HG03439 (cell line): Measurements from ENCODE around the gene RIN1.
"Not testable (repeated sequence)": the region's sequence is repeated elsewhere in the genome, so short reads cannot be mapped to it uniquely, and the experiment has no call there.

Experiments used
- ATAC-seq: cut with Tn5 transposase; IDR thresholded peaks from one replicate; pipeline ENCODE4 v1.9.1; 2021; ENCODE audit warnings: mild to moderate bottlenecking, moderate library complexity; ENCODE audit not compliant: unreplicated experiment

Gene RIN1

DNA sequence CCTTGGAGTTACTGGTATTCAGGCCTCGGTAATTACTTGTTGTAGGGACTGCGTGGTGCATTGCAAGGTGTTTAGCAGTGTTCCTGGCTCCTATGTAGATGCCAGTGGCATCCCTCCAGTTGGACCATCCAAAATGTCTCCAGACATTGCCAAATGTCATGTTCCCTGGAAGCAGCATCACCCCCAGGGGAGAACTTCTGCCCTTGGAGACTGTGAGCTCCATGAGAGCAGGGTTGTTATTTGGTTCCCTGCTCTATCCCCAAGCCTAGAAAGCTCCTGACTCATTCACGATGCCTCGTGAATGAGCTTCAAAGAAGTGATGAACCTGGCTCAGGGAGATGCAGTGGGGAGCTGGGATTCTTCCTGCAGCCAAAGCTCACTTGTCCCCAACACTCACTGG, 14.6 kb downstream of the RIN1 start:
- ATAC-seq: no peak

- ATAC-seq: not testable (repeated sequence)
These were observed 15.5 kb downstream of the RIN1 start for GRCh38 chr11:66320748-66321147.

DNA sequence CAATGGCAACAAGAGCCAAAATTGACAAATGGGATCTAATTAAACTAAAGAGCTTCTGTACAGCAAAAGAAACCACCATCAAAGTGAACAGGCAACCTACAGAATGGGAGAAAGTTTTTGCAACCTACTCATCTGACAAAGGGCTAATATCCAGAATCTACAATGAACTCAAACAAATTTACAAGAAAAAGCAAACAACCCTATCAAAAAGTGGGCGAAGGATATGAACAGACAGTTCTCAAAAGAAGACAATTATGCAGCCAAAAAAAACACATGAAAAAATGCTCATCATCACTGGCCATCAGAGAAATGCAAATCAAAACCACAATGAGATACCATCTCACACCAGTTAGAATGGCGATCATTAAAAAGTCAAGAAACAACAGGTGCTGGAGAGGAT, 15.9 kb downstream of the RIN1 start:
- ATAC-seq: not testable (repeated sequence)

DNA sequence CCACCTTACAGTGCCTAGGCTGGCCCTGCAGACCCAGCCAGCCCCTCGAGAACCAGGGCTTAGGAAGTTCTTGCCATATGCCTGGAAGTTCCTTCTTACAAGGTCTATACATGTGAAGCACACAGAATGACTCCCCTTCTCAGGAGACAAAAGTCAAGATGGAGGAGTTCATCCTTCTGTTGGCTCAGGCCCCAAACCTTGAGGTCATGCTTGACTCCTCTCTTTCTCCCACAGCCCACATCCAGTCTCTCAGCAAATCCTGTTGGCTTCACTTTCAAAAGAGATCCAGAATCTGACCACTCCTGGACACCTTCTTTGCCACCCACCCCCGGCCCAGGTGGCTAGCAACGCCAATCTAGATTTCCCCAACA, 17.6 kb downstream of the RIN1 start:
- ATAC-seq: no peak

DNA sequence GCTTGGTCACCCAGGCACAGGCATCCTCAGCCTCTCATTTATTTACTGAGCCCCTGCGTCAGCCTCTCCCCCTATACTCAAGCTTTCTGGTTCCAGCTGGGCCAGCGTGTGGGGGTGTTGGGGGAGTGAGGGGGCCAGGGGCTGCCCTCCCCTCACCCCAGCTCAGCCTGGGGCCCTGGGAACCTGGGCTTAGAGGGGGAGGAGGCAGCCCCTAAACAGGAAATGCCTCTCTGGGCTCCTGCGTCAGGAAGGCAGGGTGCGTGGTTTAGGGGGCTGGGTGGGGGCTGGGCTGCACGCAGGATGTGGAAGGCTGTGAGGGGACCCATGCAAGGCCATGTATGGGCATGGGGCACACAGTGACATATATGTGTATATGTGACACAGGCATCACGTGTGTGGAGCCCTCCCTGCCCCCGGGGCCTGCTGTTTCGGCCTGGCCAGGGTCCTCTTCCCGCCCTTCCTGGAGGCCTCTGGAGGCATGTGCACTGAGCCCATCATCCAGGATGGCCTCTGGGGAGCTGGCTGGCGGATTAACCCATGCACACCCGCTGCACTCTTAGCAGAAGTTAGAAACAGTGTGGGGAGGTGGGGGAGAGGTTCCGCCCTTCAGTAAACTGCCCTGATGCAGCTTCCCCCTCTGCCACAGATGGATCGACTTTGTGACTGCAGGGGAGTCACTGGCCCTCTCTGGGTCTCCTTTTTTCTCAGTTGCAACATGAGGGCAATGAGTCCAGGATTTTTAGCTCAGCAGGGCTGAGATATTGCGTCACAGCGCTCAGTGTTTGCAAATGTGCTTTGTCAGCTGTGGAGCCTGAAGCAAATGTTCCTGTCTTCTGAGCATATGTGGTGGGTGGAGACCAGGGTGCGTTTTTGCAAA, 18.3 kb downstream of the RIN1 start:
- ATAC-seq: no peak

GRCh38 chr11:66317322-66317722, 18.9 kb downstream of the RIN1 start:
- ATAC-seq: no peak

DNA sequence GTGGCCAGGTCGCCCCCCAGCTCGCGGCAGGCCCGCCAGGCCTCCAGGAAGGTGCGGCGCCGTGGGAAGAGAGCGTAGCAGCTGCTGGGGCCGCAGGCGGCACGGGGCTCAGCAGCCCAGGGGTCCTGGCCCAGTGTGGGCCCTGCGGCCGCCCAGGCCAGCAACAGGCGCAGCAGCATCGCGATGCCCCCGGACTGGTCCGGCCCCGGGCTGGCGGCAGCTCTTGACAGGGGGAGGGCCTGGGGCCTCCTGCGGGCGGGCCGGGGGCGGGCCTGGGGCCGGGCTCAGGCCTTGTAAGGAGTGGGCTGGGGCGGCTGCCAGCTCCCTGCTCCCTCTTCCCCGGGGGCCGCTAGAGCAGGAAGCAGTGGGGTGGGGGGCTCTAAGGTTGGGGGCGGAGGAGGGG, 19.4 kb downstream of the RIN1 start, which contains the start of gene CD248:
CD248 (minus strand) TSS at position 196 of the 403 bp plus-strand sequence; CDS start at position 179, 17 bp downstream.
- ATAC-seq: no peak

DNA sequence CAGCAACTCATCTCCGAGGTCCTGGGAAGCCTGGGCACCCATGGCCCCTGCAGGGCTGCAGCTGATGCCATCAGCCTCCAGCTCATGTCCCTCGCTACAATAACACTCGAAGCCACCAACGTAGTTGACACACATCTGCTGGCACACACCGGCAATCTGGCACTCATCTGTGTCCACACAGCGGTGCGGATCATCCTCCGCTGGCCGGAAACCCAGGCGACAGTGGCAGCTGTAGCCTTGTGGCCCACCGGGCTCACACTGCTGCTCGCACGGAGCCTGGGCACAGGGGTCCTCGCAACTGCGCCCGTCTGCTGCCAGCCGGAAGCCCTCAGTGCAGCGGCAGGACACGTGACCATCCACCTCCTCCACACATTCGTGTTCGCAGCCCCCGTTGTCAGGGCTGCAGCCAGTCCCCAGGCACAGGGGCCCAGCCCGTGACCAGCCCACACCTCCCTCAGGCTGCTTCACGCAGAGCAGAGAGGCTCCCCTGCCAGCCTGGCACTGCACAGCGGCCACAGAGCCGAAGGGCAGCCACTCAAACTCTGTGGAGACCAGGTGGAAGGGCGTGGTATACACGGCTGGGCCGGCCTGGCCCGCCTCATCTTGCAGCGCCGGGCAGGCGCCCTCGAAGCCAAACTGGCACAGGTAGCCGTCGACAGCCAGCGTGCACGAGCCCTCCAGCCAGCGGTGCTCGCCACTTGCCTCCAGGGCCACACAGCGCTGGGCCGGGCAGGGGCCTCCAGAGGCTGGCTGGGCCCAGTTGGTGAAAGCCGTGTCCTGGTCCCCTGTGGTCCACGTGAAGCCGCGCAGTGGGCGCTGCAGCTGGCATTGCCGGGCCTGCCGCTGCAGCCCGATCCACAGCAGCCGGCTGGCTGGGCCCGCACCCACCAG, 20.1 kb downstream of the RIN1 start:
- no peak for ATAC-seq

DNA sequence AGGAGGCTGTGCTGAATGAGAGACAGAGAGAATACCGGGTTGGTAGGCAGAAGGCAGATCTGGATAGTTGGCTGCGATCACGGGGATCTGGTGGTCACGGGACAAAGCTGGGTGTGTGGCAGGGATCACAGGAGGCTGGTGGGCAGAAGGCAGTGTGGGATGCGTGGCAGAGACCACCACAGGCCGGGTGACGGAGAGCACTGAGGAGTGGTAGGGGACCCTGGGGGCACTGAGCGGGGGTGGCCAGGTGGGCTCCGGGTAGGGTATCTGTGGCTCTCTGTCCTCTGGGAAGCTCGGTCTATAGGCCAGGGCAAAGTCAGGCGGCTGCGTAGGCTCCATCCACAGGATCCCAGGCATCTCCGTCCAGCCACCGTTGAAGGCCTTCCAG, 20.7 kb downstream of the RIN1 start:
- no peak for ATAC-seq

GRCh38 chr11:66314561-66315497, 21.4 kb downstream of the RIN1 start:
- no peak for ATAC-seq

- ATAC-seq: no peak
These were observed 22.1 kb downstream of the RIN1 start for GRCh38 chr11:66314186-66314501.

DNA sequence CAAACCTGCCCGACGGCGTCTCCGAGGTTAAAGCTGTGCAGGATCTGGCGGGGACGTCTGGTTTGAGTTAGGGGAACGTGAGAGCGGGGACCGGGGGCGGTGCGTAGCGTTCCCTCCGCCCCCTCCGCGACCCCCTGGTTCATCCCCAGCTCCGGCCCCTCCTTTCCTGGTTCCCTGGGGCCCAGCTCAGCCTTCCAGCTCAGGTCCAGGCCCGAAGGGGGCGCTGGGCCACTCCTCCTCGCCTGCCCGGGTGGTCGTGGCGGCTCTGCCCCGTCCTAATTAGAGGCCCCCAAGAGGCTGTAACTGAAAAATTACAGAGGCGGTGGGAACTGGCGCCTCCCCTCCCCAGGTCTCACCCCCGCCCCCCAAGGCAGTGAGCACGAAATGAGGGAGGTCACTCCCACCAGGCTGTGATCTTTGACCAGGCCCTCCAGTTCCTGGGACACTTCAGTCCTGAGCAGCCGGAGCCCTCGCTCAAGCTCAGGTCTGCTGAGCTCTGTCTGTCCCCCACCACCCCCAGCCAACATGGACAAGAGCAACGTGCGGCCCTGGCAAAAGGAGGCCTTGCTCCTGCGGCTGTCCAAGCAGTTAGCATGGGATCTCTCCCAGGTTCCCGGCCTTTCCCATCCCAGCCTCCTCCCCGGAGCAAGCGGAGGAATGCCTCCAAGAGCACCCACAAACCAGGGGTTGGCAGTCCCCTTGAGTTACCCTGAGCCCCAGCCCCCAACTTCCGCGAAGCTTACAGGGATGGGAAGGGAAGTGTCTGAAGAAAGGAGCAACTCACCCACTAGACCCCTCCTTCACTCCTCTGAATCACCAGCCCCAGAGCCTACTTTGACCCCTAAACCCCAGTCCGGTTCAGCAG, 22.7 kb downstream of the RIN1 start:
- no peak for ATAC-seq

- peak; percentile 46 for ATAC-seq
These were observed 23.5 kb downstream of the RIN1 start for GRCh38 chr11:66312549-66313320.

GRCh38 chr11:66311965-66312548, 24.2 kb downstream of the RIN1 start:
- peak; percentile 70 for ATAC-seq

- peak; percentile 2 for ATAC-seq
These were observed 24.7 kb downstream of the RIN1 start for GRCh38 chr11:66311470-66311964.

GRCh38 chr11:66310803-66311440, 25.3 kb downstream of the RIN1 start:
- ATAC-seq: not testable (repeated sequence)

DNA sequence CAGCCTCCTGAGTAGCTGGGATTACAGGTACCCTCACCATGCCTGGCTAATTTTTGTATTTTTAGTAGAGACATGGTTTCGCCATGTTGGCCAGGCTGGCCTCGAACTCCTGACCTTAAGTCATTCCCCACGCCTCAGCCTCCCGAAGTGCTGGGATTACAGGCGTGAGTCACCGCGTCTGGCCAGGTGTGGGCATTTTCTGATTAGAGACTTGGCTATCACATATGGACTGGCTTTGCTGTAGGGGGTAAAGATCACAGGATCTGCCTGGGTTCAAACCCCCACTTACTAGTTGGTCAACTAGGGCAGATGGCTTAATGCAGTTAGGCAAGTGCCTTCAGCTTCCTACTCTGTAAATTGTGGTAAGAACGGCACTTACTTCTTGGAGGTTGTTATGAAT, 25.9 kb downstream of the RIN1 start:
- ATAC-seq: no peak

GRCh38 chr11:66309475-66309874, 26.8 kb downstream of the RIN1 start:
- no peak for ATAC-seq
